ENCODE measurements around the gene ZNF440. TPM values are rescaled to one million over a fixed set of nuclear protein-coding genes. Genes with fewer than 3 reads are reported as not detected.
"Not testable (repeated sequence)": the region's sequence is repeated elsewhere in the genome, so short reads cannot be mapped to it uniquely, and the experiment has no call there.

Gene ZNF440
- total RNA-seq, 1 experiment from 2014 or later: 11.4 TPM

DNA sequence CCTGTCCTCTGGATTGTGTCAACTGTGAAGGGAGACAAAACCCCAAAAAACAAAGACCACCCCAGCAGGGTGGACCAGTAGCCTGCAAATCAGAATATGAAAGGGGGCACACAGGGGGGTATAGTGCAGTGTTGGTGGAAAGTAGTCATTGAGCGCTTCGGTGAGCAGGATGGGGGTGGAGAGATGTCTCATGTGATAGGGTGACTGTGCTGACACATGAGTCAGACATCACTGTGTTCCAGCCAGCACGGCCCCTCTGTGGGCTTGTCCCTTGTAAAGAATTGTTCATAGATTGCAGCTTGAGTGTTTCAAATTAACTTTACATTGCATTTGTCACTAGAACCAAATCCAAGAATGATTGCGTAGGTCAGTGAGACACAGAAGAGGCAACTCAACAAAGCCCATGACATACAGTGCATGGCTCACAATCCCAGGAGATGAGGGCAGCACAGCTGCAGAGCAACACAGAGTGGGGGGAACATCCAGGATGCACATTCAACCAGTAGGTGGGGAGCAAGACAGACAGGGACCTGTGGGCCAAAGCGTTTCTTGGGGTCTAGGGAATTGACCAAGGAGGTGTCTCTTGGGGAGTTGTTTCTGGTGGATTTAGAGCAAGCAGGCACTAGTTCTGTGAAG, 7.5 kb downstream of the ZNF440 start:
- Histone ChIP-seq H3K36me3 (ENCODE audit: control insufficient read depth in 1 of 2, insufficient read depth in 2 of 2, low read length in 2 of 2) (no peaks in the 10 kb centered on the region), H4K20me1 (ENCODE audit: insufficient read depth) (no peaks in the 10 kb centered on the region), H3K9me3 (ENCODE audit: control insufficient read depth in 1 of 2, insufficient read depth in 1 of 2, low read depth in 1 of 2, low read length in 2 of 2) (peaks cover 5 to 8% of the 10 kb centered on the region in 2 experiments; a peak in 3 of 4 replicates), H3K27me3 (ENCODE audit: insufficient read depth, low read length) (no peaks in the 10 kb centered on the region), H3K9ac (ENCODE audit: low read length) (no peak overlapping the region), H3K79me2 (ENCODE audit: insufficient read depth, low read length) (no peaks in the 10 kb centered on the region), H3K4me1 (ENCODE audit: control insufficient read depth in 1 of 2, insufficient read depth in 2 of 2, low read length in 2 of 2) (no peaks in the 10 kb centered on the region), H2AFZ (ENCODE audit: low read depth, low read length, poor library complexity, severe bottlenecking) (no peak overlapping the region), H3K4me3 (replicated peaks in 1 of 2; ENCODE audit: low read depth in 1 of 2, low read length in 2 of 2) (no peak overlapping the region), H3K27ac (ENCODE audit: low read depth, low read length) (no peak overlapping the region), H3K4me2 (ENCODE audit: low read length) (no peak overlapping the region), H3K9me2 (ENCODE audit: insufficient read depth) (no peaks in the 10 kb centered on the region)
- ChIA-PET POLR2A (no interaction called here), CTCF (no interaction called here), RAD21 (ENCODE audit: low non-redundant PET in 1 of 2, low total read pairs in 2 of 2, uncharacterized antibody in 2 of 2, unreplicated experiment in 2 of 2) (no interaction called here)
- TF ChIP-seq EZH2phosphoT487 (IDR thresholded peaks at IDR 0.05; ENCODE audit: borderline replicate concordance) (no peak), CEBPB (IDR thresholded peaks at IDR 0.05; ENCODE audit: low read depth) (no peak), SRF (IDR thresholded peaks at IDR 0.05; ENCODE audit: low read depth) (no peak), EGR1 (IDR thresholded peaks at IDR 0.05; ENCODE audit: low read depth) (no peak), EZH2 (IDR thresholded peaks at IDR 0.05) (no peak), POLR2AphosphoS5 (IDR thresholded peaks at IDR 0.05; ENCODE audit: low read depth, low read length) (no peak), REST (IDR thresholded peaks at IDR 0.05; ENCODE audit: low read depth) (no peak), CBX3 (IDR thresholded peaks at IDR 0.05; ENCODE audit: low read depth) (no peak), ZFX (IDR thresholded peaks at IDR 0.05) (no peak), ATF3 (IDR thresholded peaks at IDR 0.05) (no peak), JUND (IDR thresholded peaks at IDR 0.05) (no peak), MAX (IDR thresholded peaks at IDR 0.05) (no peak), ZNF274 (IDR thresholded peaks at IDR 0.05; ENCODE audit: low read depth, low read length) (no peak)
- intact Hi-C loops (cut with micrococcal nuclease): no loop called here
- DNase-seq (ENCODE audit: low read depth, low spot score) (no peak), ATAC-seq (no peak)
- BruUV-seq (replicated peaks): no TSS peak

GRCh38 chr19:11828957-11829876, 15.1 kb downstream of the ZNF440 start:
- H3K4me2 ChIP-seq (ENCODE audit: low read length); H2AFZ ChIP-seq (ENCODE audit: low read depth, low read length, poor library complexity, severe bottlenecking); CTCF ChIA-PET; POLR2A ChIA-PET; H4K20me1 ChIP-seq (ENCODE audit: insufficient read depth); H3K27ac ChIP-seq (ENCODE audit: low read depth, low read length); BruUV-seq (replicated peaks); DNase-seq (ENCODE audit: low read depth, low spot score); H3K4me3 ChIP-seq (replicated peaks in 1 of 2; ENCODE audit: low read depth in 1 of 2, low read length in 2 of 2); intact Hi-C loops (cut with micrococcal nuclease); ATAC-seq; H3K4me1 ChIP-seq (ENCODE audit: control insufficient read depth in 1 of 2, insufficient read depth in 2 of 2, low read length in 2 of 2); H3K9ac ChIP-seq (ENCODE audit: low read length); RAD21 ChIA-PET (ENCODE audit: low non-redundant PET in 1 of 2, low total read pairs in 2 of 2, uncharacterized antibody in 2 of 2, unreplicated experiment in 2 of 2); H3K27me3 ChIP-seq (ENCODE audit: insufficient read depth, low read length); H3K79me2 ChIP-seq (ENCODE audit: insufficient read depth, low read length); H3K9me2 ChIP-seq (ENCODE audit: insufficient read depth): not testable (repeated sequence)
- peaks cover 16 to 48% of the 10 kb centered on the region in 2 experiments; a peak in 3 of 4 replicates for H3K9me3 ChIP-seq (ENCODE audit: control insufficient read depth in 1 of 2, insufficient read depth in 1 of 2, low read depth in 1 of 2, low read length in 2 of 2)
- H3K36me3 ChIP-seq (ENCODE audit: control insufficient read depth in 1 of 2, insufficient read depth in 2 of 2, low read length in 2 of 2): peaks cover 2 to 21% of the 10 kb centered on the region in 2 experiments; a peak in 3 of 4 replicates
